Stimulated activated CD4-positive, alpha-beta T cell treated with anti-CD3 and anti-CD28 coated beads, Interleukin-12 subunit alpha, Interleukin-12 subunit beta, amount 100 ng/mL, for 48 hours (primary cell): ENCODE data around the gene NPC1L1.

ENCODE experiments used
- DNase-seq, 3 donors: peaks; one replicate each; pipeline ENCODE4 v3.0.0-alpha.2; 2020; ENCODE audit warnings: low read depth in 2 of 3, low spot score in 1 of 3

Gene NPC1L1

DNA sequence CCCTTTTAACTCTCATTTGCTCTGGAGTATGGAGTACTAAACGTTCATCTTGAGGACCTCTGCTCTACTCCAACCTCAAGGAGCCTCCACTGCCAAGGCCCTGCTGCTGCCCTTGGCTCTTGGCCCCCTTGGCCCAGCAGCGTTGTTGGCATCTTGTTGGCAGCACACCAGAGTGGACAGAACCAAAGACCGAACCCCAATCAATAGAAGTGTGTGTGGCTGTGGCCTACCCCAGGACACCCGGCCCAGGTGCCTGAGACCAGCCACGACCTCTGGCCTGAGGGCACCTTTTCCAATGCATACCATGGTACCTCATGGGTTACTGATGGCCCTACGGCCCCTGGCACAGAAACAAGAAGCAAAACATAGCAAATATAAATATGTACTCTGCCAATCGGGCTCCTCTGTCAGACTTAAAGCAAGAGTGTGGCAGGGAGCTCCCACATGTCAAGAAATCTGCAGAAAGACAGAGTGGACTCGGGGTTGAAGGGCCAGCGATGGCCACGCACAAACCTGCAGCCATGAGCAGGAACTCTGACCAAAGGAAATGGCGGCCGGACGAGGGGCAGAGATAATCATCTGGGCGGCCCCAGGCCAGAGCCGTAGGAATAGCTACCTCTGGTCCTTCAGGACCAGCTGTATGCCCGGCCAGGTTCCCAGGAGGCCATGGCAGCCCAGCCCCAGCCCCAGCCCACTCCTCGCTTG is 2.9 kb downstream of the NPC1L1 start:
- DNase-seq, result no peak

DNA sequence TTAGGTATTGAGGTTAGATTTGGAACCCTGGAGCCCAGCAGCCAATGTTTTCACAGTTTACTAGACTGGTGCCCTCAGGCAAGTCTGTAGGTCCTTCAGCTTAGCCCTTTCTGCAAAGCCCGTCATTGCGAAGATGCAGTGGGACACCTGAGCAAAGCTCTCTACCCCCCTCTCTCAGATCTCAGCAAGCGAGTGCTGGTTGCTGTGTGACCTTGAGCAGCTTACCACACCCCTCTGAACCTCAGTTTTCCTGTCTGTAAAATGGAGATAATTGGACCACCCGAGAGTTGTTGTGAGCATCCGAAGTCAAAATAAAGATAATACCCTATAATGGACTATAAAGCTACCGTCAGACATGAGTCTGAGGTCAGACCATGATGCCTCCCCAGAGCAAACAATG is 3.7 kb downstream of the NPC1L1 start:
- DNase-seq, result no peak

DNA sequence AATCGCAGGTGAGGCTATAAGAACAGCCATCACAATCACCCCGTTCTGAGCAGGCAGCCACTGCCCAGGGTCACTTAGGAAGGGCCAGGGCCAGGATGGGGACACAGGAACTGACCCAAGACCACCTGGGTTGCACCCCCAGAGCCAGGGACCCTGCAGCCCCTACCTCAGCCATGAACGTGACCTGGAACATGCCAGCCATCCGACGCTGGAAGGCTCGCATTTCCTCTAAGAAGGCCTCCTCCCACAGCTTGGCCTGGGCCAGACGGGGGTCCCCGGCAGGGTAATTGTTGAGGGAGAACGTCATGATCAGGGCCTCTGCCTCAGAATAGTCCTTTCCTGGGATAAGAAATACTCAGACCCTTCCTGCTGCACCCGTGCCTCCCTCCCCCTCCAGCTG is 5.0 kb downstream of the NPC1L1 start:
- DNase-seq, result no peak

DNA sequence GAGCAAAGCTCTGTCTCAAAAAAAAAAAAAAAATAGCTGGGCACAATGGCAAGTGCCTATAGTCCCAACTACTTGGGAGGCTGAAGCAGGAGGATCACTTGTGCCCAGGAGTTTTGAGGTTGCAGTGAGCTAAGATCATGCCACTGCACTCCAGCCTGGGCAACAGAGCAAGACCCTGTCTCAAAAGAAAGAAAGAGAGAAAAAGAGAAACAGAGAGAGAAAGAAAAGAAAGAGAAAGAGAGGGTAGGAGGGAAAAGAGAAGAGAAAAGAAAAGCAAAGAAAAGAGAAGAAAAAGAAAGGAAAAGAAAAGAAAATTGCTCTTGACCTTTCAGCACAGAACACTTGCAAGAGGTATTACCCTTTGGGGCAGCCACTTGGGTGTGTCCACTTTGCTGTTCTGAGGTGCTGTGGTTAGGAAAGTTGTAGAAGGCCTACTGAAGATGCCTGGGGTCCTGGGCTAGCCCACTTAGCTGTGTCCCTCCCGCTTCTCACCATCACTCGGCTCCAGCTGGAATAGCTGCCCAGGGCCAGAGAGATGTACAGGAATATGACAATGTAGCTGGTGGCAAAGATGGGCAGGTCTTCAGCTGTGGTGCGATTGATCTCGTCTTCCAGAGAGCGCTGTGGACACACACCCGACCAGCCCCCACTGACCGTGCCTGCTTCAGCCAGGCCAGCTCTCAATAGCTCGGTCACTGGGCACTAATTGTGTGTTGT is 5.6 kb downstream of the NPC1L1 start:
- DNase-seq, result no peak

GRCh38 chr7:44534501-44534900 is 6.6 kb downstream of the NPC1L1 start:
- peak; percentile 29 to 51 (median 42) for DNase-seq

DNA sequence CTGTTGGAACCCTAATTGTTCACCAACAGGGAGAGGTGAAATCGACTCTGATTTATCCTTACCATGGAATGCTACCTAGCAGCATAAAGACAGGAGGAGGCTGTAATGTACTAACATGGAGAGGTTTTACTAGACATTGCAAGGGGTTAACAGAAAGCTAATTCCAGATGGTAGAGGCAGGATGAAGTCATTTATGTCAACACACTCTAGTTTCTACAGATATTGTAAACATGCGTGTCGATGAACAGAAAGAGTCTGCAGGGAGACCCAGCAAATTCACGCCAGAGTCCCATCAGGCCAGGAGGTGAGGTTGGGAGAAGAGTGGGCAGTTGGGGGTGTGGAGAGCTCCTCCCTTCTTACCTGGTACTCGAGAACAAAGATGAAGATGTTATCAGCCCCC is 7.0 kb downstream of the NPC1L1 start:
- DNase-seq, result no peak

GRCh38 chr7:44533301-44534055 is 7.7 kb downstream of the NPC1L1 start:
- DNase-seq, result no peak

GRCh38 chr7:44531421-44532380 is 9.4 kb downstream of the NPC1L1 start:
- no peak for DNase-seq

GRCh38 chr7:44530990-44531389 is 10.1 kb downstream of the NPC1L1 start:
- DNase-seq, result no peak

GRCh38 chr7:44524811-44525388 is 16.2 kb downstream of the NPC1L1 start:
- no peak for DNase-seq

DNA sequence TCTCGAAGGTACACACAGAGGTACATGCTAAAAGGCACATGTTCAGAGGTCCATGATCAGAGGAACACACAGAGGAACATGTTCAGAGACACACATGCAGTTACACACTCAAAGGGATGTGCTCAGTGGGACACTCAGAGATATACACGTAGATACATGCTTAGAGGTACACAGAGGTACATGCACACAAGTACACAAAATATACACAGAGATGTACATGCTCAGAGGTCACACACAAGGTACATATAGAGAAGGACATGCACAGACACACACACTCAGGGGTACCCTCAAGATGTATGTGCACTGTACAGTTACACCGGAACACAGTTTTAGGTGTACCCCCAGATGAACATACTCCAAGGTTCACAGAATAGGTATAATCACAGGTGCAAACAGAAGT is 18.8 kb downstream of the NPC1L1 start:
- DNase-seq, result no peak

DNA sequence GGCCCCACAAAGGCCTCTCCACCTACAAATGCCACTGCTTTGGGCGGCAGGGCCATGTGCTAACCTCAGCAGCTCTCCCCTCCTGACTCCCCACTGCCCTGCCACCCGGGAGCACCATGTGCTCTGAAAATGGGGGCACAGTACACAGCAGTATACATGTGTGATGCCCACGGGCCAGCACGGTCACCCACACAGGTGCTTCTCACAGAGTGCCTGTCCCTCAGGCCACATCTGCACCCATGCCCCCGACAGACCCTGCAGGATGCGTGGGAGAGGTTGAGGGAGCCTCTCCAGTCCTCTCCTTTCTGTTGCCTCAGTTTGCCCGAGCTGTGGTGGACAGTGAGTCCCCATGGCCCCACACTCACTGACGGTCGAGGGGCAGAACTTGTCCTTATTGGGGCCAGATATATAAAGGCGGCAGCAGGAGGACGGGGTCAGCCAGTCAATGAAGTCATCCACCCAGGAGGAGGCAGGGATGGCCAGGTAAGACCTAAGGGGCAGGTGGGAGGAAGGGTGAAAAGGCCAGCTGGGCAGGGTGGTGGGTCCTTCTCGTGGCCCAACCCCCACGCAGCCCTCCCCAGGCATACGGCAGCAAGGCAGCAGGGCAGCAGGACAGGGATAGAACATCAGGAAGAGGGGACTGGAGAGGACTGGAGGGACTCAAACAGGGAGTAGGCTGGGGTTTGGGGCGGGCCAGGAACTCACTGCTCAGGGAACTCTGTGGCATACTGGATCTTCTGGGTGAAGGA is 19.6 kb downstream of the NPC1L1 start:
- DNase-seq, result no peak

GRCh38 chr7:44520574-44520973 is 20.6 kb downstream of the NPC1L1 start:
- DNase-seq, result no peak

DNA sequence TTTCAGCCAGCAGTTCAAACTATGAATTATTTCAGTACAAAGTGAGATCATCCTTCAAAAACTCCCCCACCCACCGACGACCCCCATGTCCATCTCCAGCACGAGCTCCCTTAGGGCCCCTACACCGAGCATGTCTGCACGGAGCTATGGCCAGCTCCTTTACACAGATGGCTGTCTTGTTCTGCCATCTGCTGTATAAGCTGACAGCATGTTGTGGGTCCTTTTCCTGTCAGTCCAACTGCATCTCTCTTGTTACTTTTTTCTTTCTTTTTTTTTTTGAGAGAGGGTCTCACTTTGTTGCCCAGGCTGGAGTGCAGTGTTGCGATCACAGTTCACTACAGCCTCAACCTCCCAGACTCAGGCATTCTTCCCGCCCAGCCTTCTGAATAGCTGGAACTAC is 21.6 kb downstream of the NPC1L1 start:
- no peak for DNase-seq

DNA sequence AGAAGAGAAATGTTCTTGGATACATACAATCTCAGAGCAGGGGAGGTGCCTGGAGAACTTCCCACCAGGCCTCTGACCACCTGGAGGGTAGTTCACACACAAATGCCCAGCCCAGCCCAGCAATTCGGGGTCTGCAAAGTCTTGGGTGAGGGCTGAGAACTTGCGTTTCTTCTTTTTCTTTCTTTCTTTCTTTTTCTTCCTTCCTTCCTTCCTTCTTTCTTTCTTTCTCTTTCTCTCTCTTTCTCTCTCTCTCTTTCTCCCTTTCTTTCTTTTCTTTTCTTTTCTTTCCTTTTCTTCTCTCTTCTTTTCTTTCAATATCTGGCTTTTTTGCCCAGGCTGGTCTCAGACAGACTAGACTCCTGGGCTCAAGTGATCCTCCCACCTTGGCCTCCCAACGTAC is 22.4 kb downstream of the NPC1L1 start:
- DNase-seq, result no peak

DNA sequence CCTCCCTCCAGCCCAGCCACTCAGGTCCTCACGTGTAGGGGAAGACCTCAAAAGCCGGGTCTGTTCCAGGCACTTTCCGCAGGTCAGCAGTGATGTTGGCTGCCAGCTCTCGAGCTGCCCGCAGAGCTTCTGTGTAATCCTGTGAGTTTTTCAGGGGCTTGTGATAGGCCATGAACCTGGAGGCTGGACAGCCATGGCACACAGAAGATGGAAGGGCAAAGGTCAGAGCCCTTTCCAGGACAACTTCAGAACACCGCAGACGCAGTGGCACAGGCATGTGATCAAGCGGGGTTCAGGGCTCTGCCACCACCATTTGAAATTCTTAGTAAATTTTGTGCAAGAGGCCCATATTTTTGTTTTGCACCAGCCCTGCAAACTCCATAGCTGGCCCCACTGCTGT is 24.0 kb downstream of the NPC1L1 start:
- DNase-seq, result no peak

- DNase-seq, result no peak
Observed at GRCh38 chr7:44515590-44516268, 25.4 kb downstream of the NPC1L1 start.

DNA sequence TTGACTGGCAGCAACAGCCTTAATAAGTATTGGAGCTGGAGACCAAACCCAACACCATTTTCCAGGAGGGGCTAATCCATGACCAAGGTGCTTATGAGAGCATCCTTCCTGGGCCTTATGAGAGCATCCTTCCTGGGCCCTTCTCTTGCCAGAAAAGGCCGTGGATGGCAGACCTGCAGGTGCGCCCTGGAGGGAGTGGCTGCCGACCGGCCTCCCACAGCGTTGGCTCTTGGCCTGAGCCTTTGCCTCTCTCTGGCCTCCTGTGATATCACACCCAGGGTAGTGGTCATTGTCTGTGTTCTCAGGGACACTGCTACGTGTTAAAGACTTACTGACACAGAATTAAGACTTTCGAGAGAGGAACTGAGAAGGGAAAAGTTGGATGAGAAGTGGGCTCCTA is 28.4 kb downstream of the NPC1L1 start:
- no peak for DNase-seq

DNA sequence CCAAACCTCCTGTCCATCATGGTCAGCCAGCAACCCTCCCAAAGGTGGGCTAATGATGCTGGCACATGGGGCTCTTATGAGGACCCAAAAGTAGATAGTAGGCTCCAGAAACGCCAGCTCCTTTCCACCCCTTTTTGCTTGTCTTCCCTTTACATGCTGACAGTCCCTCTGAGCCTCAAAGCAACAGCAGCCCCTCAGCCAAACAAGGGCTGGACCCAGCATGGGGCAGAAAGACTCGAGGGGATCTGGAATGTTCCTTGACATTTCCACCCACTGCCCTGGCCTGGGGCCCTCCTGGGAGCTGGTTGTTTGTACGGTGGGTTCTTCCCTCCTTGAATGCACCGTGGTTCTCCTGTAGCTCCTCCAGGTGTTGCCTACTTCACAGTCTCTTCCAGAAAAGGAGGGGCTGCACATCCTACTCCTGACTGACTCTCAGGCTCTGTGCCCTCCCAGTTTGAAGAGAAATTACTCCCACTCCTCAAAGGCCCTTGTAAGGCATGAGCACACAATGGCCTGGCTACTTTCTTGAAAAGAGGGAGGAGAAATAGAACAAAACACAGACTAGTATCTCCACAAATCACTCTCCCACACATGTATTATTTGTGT is 29.2 kb downstream of the NPC1L1 start:
- DNase-seq, result no peak
